IMR-90 (cell line): ENCODE measurements around the gene RLF.

ENCODE experiments used
- BHLHE40 ChIP-seq: fragments of 150-350 bp; IDR thresholded peaks from 2 replicates; pipeline ENCODE4 v1.6.1; 2016; ENCODE audit warnings: mild to moderate bottlenecking, low read depth, low read length
- CEBPB ChIP-seq: IDR thresholded peaks from 2 replicates; pipeline ENCODE4 v1.6.1; 2012; ENCODE audit warnings: low read depth, low read length, improper control_type of control experiment
- CTCF ChIP-seq: conservative IDR thresholded peaks from 2 replicates; pipeline ENCODE4 v1.5.1; 2012; ENCODE audit warnings: mild to moderate bottlenecking, low read depth, low read length, improper control_type of control experiment
- ELK1 ChIP-seq: fragments of 150-350 bp; IDR thresholded peaks from 2 replicates; pipeline ENCODE4 v1.6.1; 2016; ENCODE audit warnings: low read depth, mild to moderate bottlenecking, low read length, moderate library complexity, borderline replicate concordance
- FOS ChIP-seq: fragments of 150-350 bp; IDR thresholded peaks from 2 replicates; pipeline ENCODE4 v1.6.1; 2016; ENCODE audit warnings: low read depth, low read length
- MAFK ChIP-seq: IDR thresholded peaks from 2 replicates; pipeline ENCODE4 v1.6.1; 2012; ENCODE audit warnings: low read depth, low read length, improper control_type of control experiment
- MAZ ChIP-seq: IDR thresholded peaks from 2 replicates; pipeline ENCODE4 v1.6.1; 2012; ENCODE audit warnings: low read depth, mild to moderate bottlenecking, low read length, improper control_type of control experiment, moderate library complexity, borderline replicate concordance
- MXI1 ChIP-seq: IDR thresholded peaks from 2 replicates; pipeline ENCODE4 v1.6.1; 2012; ENCODE audit warnings: low read depth, mild to moderate bottlenecking, low read length, moderate library complexity, borderline replicate concordance
- POLR2A ChIP-seq: IDR thresholded peaks from 2 replicates; pipeline ENCODE4 v1.6.1; 2012; ENCODE audit warnings: mild to moderate bottlenecking, low read depth, low read length
- RAD21 ChIP-seq: IDR thresholded peaks from 2 replicates; pipeline ENCODE4 v1.6.1; 2012; ENCODE audit warnings: low read length, improper control_type of control experiment
- RCOR1 ChIP-seq: IDR thresholded peaks from 2 replicates; pipeline ENCODE4 v1.6.1; 2012; ENCODE audit warnings: mild to moderate bottlenecking, low read length, improper control_type of control experiment; ENCODE audit not compliant: insufficient replicate concordance
- RFX5 ChIP-seq: IDR thresholded peaks from 2 replicates; pipeline ENCODE4 v1.8.0; 2012; ENCODE audit warnings: low read depth, mild to moderate bottlenecking, low read length, moderate library complexity
- SMC3 ChIP-seq: fragments of 150-350 bp; IDR thresholded peaks from 2 replicates; pipeline ENCODE4 v1.6.1; 2016; ENCODE audit warnings: low read depth, mild to moderate bottlenecking, antibody characterized with exemption, low read length, moderate library complexity
- USF2 ChIP-seq: fragments of 150-350 bp; IDR thresholded peaks from 2 replicates; pipeline ENCODE4 v1.6.1; 2017; ENCODE audit warnings: mild to moderate bottlenecking, antibody characterized with exemption, low read length, low read depth

- TF ChIP-seq RFX5 (no peak), CTCF (no peak), MXI1 (no peak), FOS (no peak), POLR2A (no peak), USF2 (no peak), RAD21 (no peak), CEBPB (no peak), MAFK (no peak), RCOR1 (no peak), MAZ (no peak), SMC3 (no peak), ELK1 (no peak), BHLHE40 (no peak)
Measured at GRCh38 chr1:40239626-40240025, 78.4 kb downstream of the RLF start.
